GM18499 (cell line): ENCODE data around the gene CDA.

Experiments used
- ATAC-seq: cut with Tn5 transposase; IDR thresholded peaks from one replicate; pipeline ENCODE4 v1.9.1; 2021; ENCODE audit warnings: moderate number of reproducible peaks; ENCODE audit not compliant: insufficient read depth, unreplicated experiment

CDA gene

GRCh38 chr1:20612221-20612746 lies 23.4 kb downstream of the CDA start:
- ATAC-seq, result no peak

- no peak for ATAC-seq
Observed at GRCh38 chr1:20614131-20614579, 25.3 kb downstream of the CDA start.

GRCh38 chr1:20615946-20616846 lies 27.3 kb downstream of the CDA start:
- no peak for ATAC-seq

GRCh38 chr1:20616847-20617487 lies 28.1 kb downstream of the CDA start:
- no peak for ATAC-seq

GRCh38 chr1:20618550-20618949 lies 29.7 kb downstream of the CDA start:
- no peak for ATAC-seq

- ATAC-seq, result no peak
Observed at GRCh38 chr1:20619999-20620398, 31.1 kb downstream of the CDA start.

GRCh38 chr1:20621012-20621411 lies 32.1 kb downstream of the CDA start:
- ATAC-seq, result no peak

- no peak for ATAC-seq
Observed at GRCh38 chr1:20624709-20625108, 35.8 kb downstream of the CDA start.

GRCh38 chr1:20625176-20626097 lies 36.5 kb downstream of the CDA start:
- ATAC-seq, result no peak

GRCh38 chr1:20626098-20626427 lies 37.2 kb downstream of the CDA start:
- no peak for ATAC-seq

- ATAC-seq, result no peak
Observed at GRCh38 chr1:20626524-20626923, 37.6 kb downstream of the CDA start.

GRCh38 chr1:20630729-20631128 lies 41.8 kb downstream of the CDA start:
- ATAC-seq, result no peak

- no peak for ATAC-seq
Observed at GRCh38 chr1:20632386-20632785, 43.5 kb downstream of the CDA start.

- ATAC-seq, result no peak
Observed at GRCh38 chr1:20633190-20634064, 44.5 kb downstream of the CDA start, which contains the start of gene PINK1. Gene PINK1 (plus strand): TSS chr1:20633458. CDS start chr1:20633549, 91 bp downstream.

- ATAC-seq, result no peak
Observed at GRCh38 chr1:20634065-20634593, 45.2 kb downstream of the CDA start.

GRCh38 chr1:20634594-20635084 lies 45.7 kb downstream of the CDA start:
- no peak for ATAC-seq

- no peak for ATAC-seq
Observed at GRCh38 chr1:20636785-20637347, 48.0 kb downstream of the CDA start.

- no peak for ATAC-seq
Observed at GRCh38 chr1:20640183-20640597, 51.3 kb downstream of the CDA start.

- no peak for ATAC-seq
Observed at GRCh38 chr1:20641975-20642374, 53.1 kb downstream of the CDA start.
